Retinal pigment epithelial cell (primary cell): Measurements from ENCODE around the gene ROR2.

Experiments
- DNase-seq: peaks from one replicate; pipeline ENCODE4 v3.0.0-alpha.2; 2010; ENCODE audit warnings: low read depth
- H3K4me3 ChIP-seq: 2 replicates; pipeline ENCODE4 v1.5.1; 2011; ENCODE audit warnings: mild to moderate bottlenecking, low read length, control low read depth, moderate library complexity
- TF ChIP-seq, protein P1 (sequence below): conservative IDR thresholded peaks from 2 replicates; pipeline ENCODE4 v1.5.1; 2011; ENCODE audit warnings: low read depth, low read length, control low read depth, inconsistent platforms

ROR2 gene

DNA sequence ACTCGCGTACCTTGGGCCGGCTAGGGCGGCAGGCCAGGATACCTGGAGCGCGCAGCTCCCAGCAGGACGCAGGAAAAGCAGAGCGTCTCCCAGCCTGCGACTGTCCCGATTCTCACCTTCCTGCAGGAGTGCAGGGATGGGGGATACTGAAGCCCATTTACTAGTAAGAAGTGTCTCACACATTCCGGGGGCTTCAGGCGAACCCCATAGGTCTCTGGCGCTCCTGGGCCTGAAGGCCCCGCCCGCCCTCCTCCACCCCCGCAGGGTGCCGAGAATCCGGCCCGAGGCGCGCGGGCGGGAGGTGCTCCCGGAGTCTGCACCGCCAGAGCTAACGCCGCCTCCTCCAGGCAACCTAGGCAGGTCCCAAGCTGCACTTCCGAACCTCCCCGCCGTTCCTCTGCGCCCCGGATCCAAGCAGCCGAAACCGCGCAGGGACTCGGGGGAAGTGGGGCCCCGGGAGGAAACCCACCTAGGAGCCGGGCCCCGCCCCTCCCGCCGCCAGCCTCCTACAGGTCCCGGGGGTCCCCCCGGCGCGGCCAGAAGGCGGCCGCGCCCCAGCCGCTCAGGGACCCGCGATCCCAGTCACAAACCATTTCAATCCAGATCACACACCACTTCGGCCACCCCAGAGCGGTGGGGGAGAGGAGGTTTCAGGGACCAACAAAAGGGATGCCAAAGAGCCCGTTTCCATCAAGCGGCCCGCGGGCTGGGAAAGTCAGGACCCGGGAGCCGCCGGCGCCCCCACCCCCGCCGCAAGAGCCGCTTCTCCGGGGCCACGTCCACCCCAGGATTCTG is 1.2 kb downstream of the ROR2 start:
- peak overlapping the region; percentile 46 for H3K4me3 ChIP-seq

DNA sequence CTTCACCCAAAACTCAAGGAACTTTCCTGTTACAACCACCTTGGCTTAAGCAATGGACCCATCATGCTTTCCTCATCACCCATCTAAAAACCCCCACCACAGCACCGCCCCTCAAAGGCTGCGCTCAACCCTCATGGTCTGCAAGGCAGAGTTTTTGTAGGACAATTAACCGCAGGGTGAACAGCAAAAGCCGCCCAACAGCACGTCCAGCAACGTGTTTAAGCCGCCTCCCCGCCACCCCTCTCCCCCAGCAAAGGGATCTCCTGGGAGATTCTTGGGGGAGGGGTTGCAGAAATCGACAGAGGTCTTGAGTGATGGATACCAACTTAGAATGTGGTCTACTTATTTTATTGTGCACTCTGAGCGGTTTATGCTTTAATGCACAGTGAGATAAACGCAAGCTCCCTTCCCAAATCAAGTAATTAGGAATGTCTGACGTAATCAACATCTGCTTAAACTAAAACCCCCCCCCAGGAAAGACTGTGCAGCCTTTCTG is 1.9 kb downstream of the ROR2 start:
- TF ChIP-seq, protein P1, sequence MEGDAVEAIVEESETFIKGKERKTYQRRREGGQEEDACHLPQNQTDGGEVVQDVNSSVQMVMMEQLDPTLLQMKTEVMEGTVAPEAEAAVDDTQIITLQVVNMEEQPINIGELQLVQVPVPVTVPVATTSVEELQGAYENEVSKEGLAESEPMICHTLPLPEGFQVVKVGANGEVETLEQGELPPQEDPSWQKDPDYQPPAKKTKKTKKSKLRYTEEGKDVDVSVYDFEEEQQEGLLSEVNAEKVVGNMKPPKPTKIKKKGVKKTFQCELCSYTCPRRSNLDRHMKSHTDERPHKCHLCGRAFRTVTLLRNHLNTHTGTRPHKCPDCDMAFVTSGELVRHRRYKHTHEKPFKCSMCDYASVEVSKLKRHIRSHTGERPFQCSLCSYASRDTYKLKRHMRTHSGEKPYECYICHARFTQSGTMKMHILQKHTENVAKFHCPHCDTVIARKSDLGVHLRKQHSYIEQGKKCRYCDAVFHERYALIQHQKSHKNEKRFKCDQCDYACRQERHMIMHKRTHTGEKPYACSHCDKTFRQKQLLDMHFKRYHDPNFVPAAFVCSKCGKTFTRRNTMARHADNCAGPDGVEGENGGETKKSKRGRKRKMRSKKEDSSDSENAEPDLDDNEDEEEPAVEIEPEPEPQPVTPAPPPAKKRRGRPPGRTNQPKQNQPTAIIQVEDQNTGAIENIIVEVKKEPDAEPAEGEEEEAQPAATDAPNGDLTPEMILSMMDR: no peak
- DNase-seq: no peak
- peak overlapping the region; percentile 46 for H3K4me3 ChIP-seq

More for the DNA sequence above, 1.2 kb downstream of the ROR2 start:
- TF ChIP-seq, protein P1: peak; percentile 15
- no peak for DNase-seq

DNA sequence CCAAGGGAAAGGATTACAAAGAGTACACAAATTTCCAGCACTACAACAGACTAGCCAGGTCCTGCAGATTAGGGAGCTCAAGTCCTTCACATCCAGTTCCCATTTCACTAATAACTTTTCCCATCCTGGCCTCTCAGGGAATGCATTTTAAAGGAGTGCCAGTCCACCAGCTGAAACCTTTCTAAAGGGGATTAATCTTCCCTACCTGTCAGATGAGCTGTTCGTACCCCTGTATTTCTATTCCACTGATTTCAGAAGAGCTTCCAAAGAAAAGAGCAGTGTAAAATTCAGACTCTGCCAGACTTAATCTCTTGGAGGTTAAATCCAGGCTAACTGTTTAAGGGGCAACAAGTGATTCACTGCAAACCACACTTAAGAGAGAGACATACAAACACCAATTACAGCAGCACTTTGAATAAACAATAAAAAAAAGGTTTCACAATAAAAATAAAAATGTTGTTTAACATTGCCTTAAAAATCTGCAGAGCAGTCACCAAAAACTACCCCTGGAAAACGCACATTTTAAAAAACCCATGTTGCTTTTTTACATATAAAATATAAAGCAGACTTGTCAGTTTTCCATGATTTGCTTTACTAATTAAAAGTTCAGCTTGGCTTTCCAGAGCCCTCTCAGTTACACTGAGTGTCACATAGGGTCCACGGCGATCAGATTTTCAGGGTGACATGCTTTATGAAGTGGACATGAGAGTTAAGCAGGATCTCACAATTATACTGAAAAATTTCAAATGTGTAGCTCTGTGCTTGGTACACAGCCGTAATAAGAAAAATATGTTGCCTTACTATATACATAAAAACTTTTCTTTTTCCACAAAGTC is 3.2 kb downstream of the ROR2 start:
- TF ChIP-seq, protein P1: no peak
- peak; percentile 40 for DNase-seq
- no peak overlapping the region for H3K4me3 ChIP-seq

DNA sequence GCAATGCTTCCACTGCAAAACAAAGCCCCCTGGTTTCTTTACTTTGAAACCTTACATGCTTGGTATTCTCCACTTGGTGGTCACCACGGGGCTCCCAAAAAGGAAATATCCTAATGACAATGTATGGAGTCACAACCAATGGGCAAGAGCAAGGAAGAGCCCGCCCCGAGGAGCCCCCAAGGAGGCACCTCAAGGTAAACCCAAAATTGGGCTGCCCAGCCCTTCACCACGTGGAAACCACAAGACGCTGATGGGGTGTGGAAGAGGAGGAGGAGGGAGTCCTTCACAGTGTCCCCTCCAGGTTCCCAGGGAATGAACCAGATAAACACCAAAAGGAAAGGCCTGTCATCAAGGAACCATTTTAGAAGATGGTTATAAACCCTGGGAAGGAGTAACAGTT is 3.8 kb downstream of the ROR2 start:
- DNase-seq: no peak
- no peak overlapping the region for H3K4me3 ChIP-seq
- TF ChIP-seq, protein P1: no peak

DNA sequence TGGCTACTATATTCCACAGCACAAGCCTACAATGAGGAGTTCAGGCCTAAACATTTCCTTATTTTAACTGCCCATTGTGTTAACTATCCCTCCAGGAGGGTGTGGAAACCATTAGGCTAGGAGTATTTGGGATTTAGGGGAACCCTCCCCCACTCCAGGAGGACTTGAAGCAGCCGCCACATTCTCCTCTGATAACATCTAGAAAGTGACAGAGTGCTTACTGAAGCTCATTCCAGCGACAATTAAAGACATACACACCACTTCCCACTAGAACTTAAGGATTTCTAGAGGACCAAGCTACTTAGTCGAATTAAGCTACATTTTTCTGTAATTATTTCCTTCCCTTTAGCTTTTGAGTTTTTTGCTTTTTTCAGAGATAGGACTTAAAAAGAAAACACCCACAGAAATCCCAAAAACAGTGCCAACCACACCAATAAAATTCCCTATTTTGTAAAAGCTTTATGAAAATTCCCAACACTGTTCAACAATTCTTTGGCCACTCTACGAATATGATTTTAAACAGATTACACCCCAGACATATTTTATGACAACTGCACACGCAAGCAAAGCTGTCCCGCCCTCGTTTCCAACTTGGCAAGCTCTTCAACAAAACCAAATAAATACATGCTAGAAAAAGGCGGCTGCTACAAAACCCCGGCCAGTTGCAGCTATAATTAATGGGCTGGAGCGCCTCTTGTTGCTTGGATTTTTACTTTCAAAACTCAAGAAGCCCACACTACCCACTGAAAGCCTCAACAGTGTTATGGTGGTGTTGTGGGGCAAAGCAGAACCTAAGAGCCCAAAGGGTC is 4.5 kb downstream of the ROR2 start:
- H3K4me3 ChIP-seq: no peak overlapping the region
- TF ChIP-seq, protein P1: no peak

DNA sequence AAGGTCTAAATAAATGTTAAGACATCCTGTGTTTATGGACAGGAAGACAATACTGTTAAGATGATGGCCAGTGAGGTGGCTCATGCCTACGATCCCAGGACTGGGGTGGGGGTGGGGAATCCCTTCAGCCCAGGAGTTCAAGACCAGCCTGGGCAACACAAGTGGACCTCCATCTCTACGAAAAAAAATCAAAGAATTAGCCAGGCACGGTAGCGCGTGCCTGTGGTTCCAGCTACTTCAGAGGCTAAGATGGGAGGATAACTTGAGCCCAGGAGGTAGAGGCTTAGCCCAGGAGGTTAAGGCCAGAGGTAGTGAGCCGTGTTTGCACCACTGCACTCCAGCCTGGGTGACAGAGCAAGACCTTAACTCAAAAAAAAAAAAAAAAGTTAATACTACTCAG is 5.3 kb downstream of the ROR2 start:
- DNase-seq: no peak
- H3K4me3 ChIP-seq: no peak overlapping the region
- TF ChIP-seq, protein P1: no peak

More for the DNA sequence above, 4.5 kb downstream of the ROR2 start:
- no peak for DNase-seq
